Hepatocyte (in vitro differentiated cells): ENCODE data around the gene GIMAP6. TPM values are rescaled to one million over a fixed set of nuclear protein-coding genes. Genes with fewer than 3 reads are reported as not detected.
"Not testable (repeated sequence)": the region's sequence is repeated elsewhere in the genome, so short reads cannot be mapped to it uniquely, and the experiment has no call there.

Experiments used
- DNase-seq: peaks from one replicate; pipeline ENCODE4 v3.0.0-alpha.2; 2016; ENCODE audit warnings: low spot score
- H2AFZ ChIP-seq: fragments of 200-600 bp; sonication (generic); 2 replicates; pipeline ENCODE4 v1.6.0; 2016; ENCODE audit warnings: antibody characterized with exemption, mild to moderate bottlenecking
- H3K27ac ChIP-seq: fragments of 200-600 bp; sonication (generic); 2 replicates; pipeline ENCODE4 v1.5.1; 2016; ENCODE audit warnings: mild to moderate bottlenecking
- H3K27me3 ChIP-seq: fragments of 200-600 bp; sonication (generic); 2 replicates; pipeline ENCODE4 v1.6.1; 2016
- H3K36me3 ChIP-seq: fragments of 200-600 bp; sonication (generic); replicated peaks from 2 replicates; pipeline ENCODE4 v1.5.1; 2016; ENCODE audit warnings: low read depth; ENCODE audit not compliant: insufficient read depth
- H3K4me1 ChIP-seq: fragments of 200-600 bp; sonication (generic); 2 replicates; pipeline ENCODE4 v1.5.1; 2016; ENCODE audit warnings: mild to moderate bottlenecking, moderate library complexity; ENCODE audit not compliant: insufficient read depth
- H3K4me2 ChIP-seq: fragments of 200-600 bp; sonication (generic); 2 replicates; pipeline ENCODE4 v1.6.0; 2016
- H3K4me3 ChIP-seq: fragments of 200-600 bp; sonication (generic); 2 replicates; pipeline ENCODE4 v1.5.1; 2016; ENCODE audit warnings: mild to moderate bottlenecking
- H3K79me2 ChIP-seq: fragments of 200-600 bp; sonication (generic); 2 replicates; pipeline ENCODE4 v1.6.0; 2017; ENCODE audit warnings: mild to moderate bottlenecking
- H3K9me2 ChIP-seq: fragments of 200-600 bp; sonication (generic); replicated peaks from 2 replicates; pipeline ENCODE4 v1.6.0; 2017; ENCODE audit warnings: mild to moderate bottlenecking; ENCODE audit not compliant: insufficient read depth
- H3K9me3 ChIP-seq: fragments of 200-600 bp; sonication (generic); 2 replicates; pipeline ENCODE4 v1.5.1; 2016; ENCODE audit warnings: low read depth, mild to moderate bottlenecking
- H4K20me1 ChIP-seq: fragments of 200-600 bp; sonication (generic); 2 replicates; pipeline ENCODE4 v1.6.0; 2016; ENCODE audit warnings: mild to moderate bottlenecking; ENCODE audit not compliant: insufficient read depth, poor library complexity, severe bottlenecking
- CTCF ChIP-seq: fragments of 200-600 bp; sonication (generic); IDR thresholded peaks from 2 replicates; pipeline ENCODE4 v1.5.1; 2016; ENCODE audit warnings: antibody characterized with exemption, mild to moderate bottlenecking; ENCODE audit not compliant: poor library complexity
- EZH2 ChIP-seq: fragments of 200-600 bp; sonication (generic); IDR thresholded peaks from 2 replicates; pipeline ENCODE4 v1.6.1; 2016; ENCODE audit warnings: antibody characterized with exemption, mild to moderate bottlenecking, borderline replicate concordance
- EZH2phosphoT487 ChIP-seq: fragments of 200-600 bp; sonication (generic); IDR thresholded peaks from one replicate; pipeline ENCODE4 v1.6.1; 2018; ENCODE audit warnings: antibody characterized with exemption, mild to moderate bottlenecking, low read depth, moderate library complexity; ENCODE audit not compliant: unreplicated experiment, severe bottlenecking
- WGBS: methylation state at CpG from one replicate; pipeline ENCODE4 v1.1.6; 2016; ENCODE audit warnings: low lambda C conversion rate; ENCODE audit errors: missing lambda C conversion rate; 5-methylcytosine and 5-hydroxymethylcytosine counted together
- polyA plus RNA-seq: library from polyadenylated mRNA; unstranded; fragments of >200 nt; fragmentation: Nextera tagmentation; extraction: Ambion mirVana; gene quantifications from 2 replicates; pipeline ENCODE4 v1.2.1, GENCODE V29; 2016
- total RNA-seq: library from RNA; depleted of rRNA; stranded (reverse); fragments of >200 nt; gene quantifications from 2 replicates; pipeline ENCODE4 v1.2.3, GENCODE V29; 2014

GIMAP6 gene
- total and polyA plus RNA-seq, 2 experiments from 2014 or later = 0.27 to 0.82 TPM

- Histone ChIP-seq H3K4me3 (no peak overlapping the region), H3K9me3 (no peaks in the 10 kb centered on the region), H3K9me2 (no peaks in the 10 kb centered on the region), H3K27me3 (no peaks in the 10 kb centered on the region), H3K79me2 (no peaks in the 10 kb centered on the region), H3K4me2 (no peak overlapping the region), H2AFZ (no peak overlapping the region), H3K27ac (no peak overlapping the region), H4K20me1 (no peaks in the 10 kb centered on the region), H3K36me3 (no peaks in the 10 kb centered on the region), H3K4me1 (no peaks in the 10 kb centered on the region)
- TF ChIP-seq EZH2phosphoT487 = no peak
- no peak for TF ChIP-seq EZH2
- no peak for TF ChIP-seq CTCF
- no peak for DNase-seq
- WGBS = 83% methylated on average over 2 of the region's 2 CpGs
Measured at GRCh38 chr7:150675714-150676113, 43.5 kb upstream of the GIMAP6 start.

- H3K4me1 ChIP-seq, H3K27ac ChIP-seq, H3K9me2 ChIP-seq, H2AFZ ChIP-seq, H3K36me3 ChIP-seq, H3K9me3 ChIP-seq, H3K27me3 ChIP-seq, H4K20me1 ChIP-seq, DNase-seq, H3K4me3 ChIP-seq, H3K79me2 ChIP-seq, H3K4me2 ChIP-seq: not testable (repeated sequence)
- 84% methylated on average over 7 of the region's 7 CpGs for WGBS
Measured at GRCh38 chr7:150671798-150672585, 39.8 kb upstream of the GIMAP6 start.

GRCh38 chr7:150668977-150669376, 36.8 kb upstream of the GIMAP6 start:
- Histone ChIP-seq H3K4me2 (no peak overlapping the region), H3K4me3 (no peak overlapping the region), H3K36me3 (no peaks in the 10 kb centered on the region), H3K27me3 (no peaks in the 10 kb centered on the region), H3K79me2 (no peaks in the 10 kb centered on the region), H3K4me1 (no peaks in the 10 kb centered on the region), H3K9me3 (no peaks in the 10 kb centered on the region), H2AFZ (no peak overlapping the region), H4K20me1 (no peaks in the 10 kb centered on the region), H3K9me2 (no peaks in the 10 kb centered on the region), H3K27ac (no peak overlapping the region)
- DNase-seq = no peak
- no peak for TF ChIP-seq EZH2
- no peak for TF ChIP-seq EZH2phosphoT487
- TF ChIP-seq CTCF = no peak

- Histone ChIP-seq H3K79me2 (no peaks in the 10 kb centered on the region), H3K4me1 (no peaks in the 10 kb centered on the region), H4K20me1 (no peaks in the 10 kb centered on the region), H3K9me2 (no peaks in the 10 kb centered on the region), H2AFZ (no peak overlapping the region), H3K27ac (no peak overlapping the region), H3K4me3 (no peak overlapping the region), H3K9me3 (no peaks in the 10 kb centered on the region), H3K27me3 (no peaks in the 10 kb centered on the region), H3K36me3 (no peaks in the 10 kb centered on the region), H3K4me2 (no peak overlapping the region)
- TF ChIP-seq EZH2 = no peak
- TF ChIP-seq EZH2phosphoT487 = no peak
- TF ChIP-seq CTCF = no peak
- 39% methylated on average over 1 of the region's 1 CpG for WGBS
- no peak for DNase-seq
Measured at GRCh38 chr7:150668472-150668911, 36.3 kb upstream of the GIMAP6 start.
